Glomerular endothelial cell (primary cell): ENCODE results near the gene C1QA. TPM values are rescaled to one million over a fixed set of nuclear protein-coding genes. Genes with fewer than 3 reads are reported as not detected.
"Not testable (repeated sequence)": the region's sequence is repeated elsewhere in the genome, so short reads cannot be mapped to it uniquely, and the experiment has no call there.

Experiments used
- DNase-seq: peaks from one replicate; pipeline ENCODE4 v3.0.0-alpha.2; 2011; ENCODE audit warnings: low read depth, low spot score; ENCODE audit errors: extremely low read depth
- total RNA-seq: library from RNA; depleted of rRNA; stranded (reverse); fragments of >200 nt; gene quantifications from 2 replicates; pipeline ENCODE4 v1.2.3, GENCODE V29; 2015

The C1QA gene
- total RNA-seq, 1 donor from 2014 or later, result not detected

- DNase-seq, result no peak
Measured at GRCh38 chr1:22670352-22670975, 34.0 kb downstream of the C1QA start.

- no peak for DNase-seq
Measured at GRCh38 chr1:22671999-22672398, 35.6 kb downstream of the C1QA start.

GRCh38 chr1:22673486-22674409 is 37.3 kb downstream of the C1QA start:
- DNase-seq, result peak; percentile 52

- DNase-seq, result no peak
Measured at GRCh38 chr1:22674410-22674749, 38.0 kb downstream of the C1QA start.

GRCh38 chr1:22676151-22676550 is 39.7 kb downstream of the C1QA start:
- DNase-seq, result not testable (repeated sequence)

- DNase-seq, result no peak
Measured at GRCh38 chr1:22676916-22677583, 40.6 kb downstream of the C1QA start.

GRCh38 chr1:22677931-22678896 is 41.8 kb downstream of the C1QA start:
- DNase-seq, result no peak

GRCh38 chr1:22680726-22681125 is 44.3 kb downstream of the C1QA start:
- no peak for DNase-seq

GRCh38 chr1:22681556-22682276 is 45.3 kb downstream of the C1QA start:
- DNase-seq, result no peak

- no peak for DNase-seq
Measured at GRCh38 chr1:22683547-22683946, 47.1 kb downstream of the C1QA start.

- DNase-seq, result no peak
Measured at GRCh38 chr1:22685591-22686059, 49.2 kb downstream of the C1QA start.

- DNase-seq, result no peak
Measured at GRCh38 chr1:22687191-22687590, 50.8 kb downstream of the C1QA start.

GRCh38 chr1:22688466-22688865 is 52.0 kb downstream of the C1QA start:
- DNase-seq, result no peak

Other genes with a start within 250 kb of the C1QA start
- gene ZBTB40, start 184.8 kb upstream of the C1QA start, total RNA-seq, result 11.4 and 16.6 TPM in 2 replicates
- gene EPHA8, start 73.1 kb upstream of the C1QA start, total RNA-seq, result not detected in 2 replicates
- not detected in 2 replicates for gene C1QC, start 7.0 kb downstream of the C1QA start, total RNA-seq
- not detected in 2 replicates for gene C1QB, start 16.6 kb downstream of the C1QA start, total RNA-seq
- gene EPHB2, start 74.2 kb downstream of the C1QA start, total RNA-seq, result 71.1 and 77.9 TPM in 2 replicates